ENCODE measurements around the gene C10orf95.
A peak's percentile ranks its signal among the peaks of the same experiment; 100 is the strongest.

The C10orf95 gene

GRCh38 chr10:102450124-102450373, 1.3 kb downstream of the C10orf95 start:
- Histone ChIP-seq H3K4me2 (ENCODE audit: low read length) (peak overlapping the region; percentile 71), H3K79me2 (no peaks in the 10 kb centered on the region), H3K36me3 (ENCODE audit: control insufficient read depth, insufficient read depth, low read length) (no peaks in the 10 kb centered on the region), H3K9ac (peak overlapping the region; percentile 49), H2AFZ (peak overlapping the region; percentile 97), H3K27ac (peak overlapping the region; percentile 97), H3K4me1 (peaks cover 4% of the 10 kb centered on the region), H3K4me3 (ENCODE audit: low read depth, low read length) (peak overlapping the region; percentile 68), H3K27me3 (ENCODE audit: control insufficient read depth, insufficient read depth, low read length) (no peaks in the 10 kb centered on the region), H3K9me3 (ENCODE audit: control insufficient read depth, low read length) (no peaks in the 10 kb centered on the region)
- no peak for TF ChIP-seq CTCF (IDR thresholded peaks at IDR 0.05)

- no peak for TF ChIP-seq CTCF (IDR thresholded peaks at IDR 0.05)
- Histone ChIP-seq H3K36me3 (ENCODE audit: control insufficient read depth, insufficient read depth, low read length) (no peaks in the 10 kb centered on the region), H3K27me3 (ENCODE audit: control insufficient read depth, insufficient read depth, low read length) (no peaks in the 10 kb centered on the region), H3K4me2 (ENCODE audit: low read length) (peak overlapping the region; percentile 71), H3K79me2 (no peaks in the 10 kb centered on the region), H3K27ac (peak overlapping the region; percentile 97), H3K4me1 (peaks cover 4% of the 10 kb centered on the region), H3K9me3 (ENCODE audit: control insufficient read depth, low read length) (no peaks in the 10 kb centered on the region), H3K9ac (peak overlapping the region; percentile 49), H3K4me3 (ENCODE audit: low read depth, low read length) (peak overlapping the region; percentile 68), H2AFZ (peak overlapping the region; percentile 97)
Observed at GRCh38 chr10:102449321-102450123, 1.8 kb downstream of the C10orf95 start.

GRCh38 chr10:102444851-102445250, 6.5 kb downstream of the C10orf95 start:
- Histone ChIP-seq H3K4me3 (ENCODE audit: low read depth, low read length) (no peak overlapping the region), H2AFZ (no peak overlapping the region), H3K9ac (no peak overlapping the region), H3K4me2 (ENCODE audit: low read length) (no peak overlapping the region), H3K27ac (no peak overlapping the region), H3K36me3 (ENCODE audit: control insufficient read depth, insufficient read depth, low read length) (no peaks in the 10 kb centered on the region), H3K27me3 (ENCODE audit: control insufficient read depth, insufficient read depth, low read length) (no peaks in the 10 kb centered on the region), H3K9me3 (ENCODE audit: control insufficient read depth, low read length) (no peaks in the 10 kb centered on the region), H3K79me2 (no peaks in the 10 kb centered on the region), H3K4me1 (no peaks in the 10 kb centered on the region)
- no peak for TF ChIP-seq CTCF (IDR thresholded peaks at IDR 0.05)

- Histone ChIP-seq H3K9me3 (ENCODE audit: control insufficient read depth, low read length) (no peaks in the 10 kb centered on the region), H3K79me2 (no peaks in the 10 kb centered on the region)
Observed at GRCh38 chr10:102438374-102438773, 13.0 kb downstream of the C10orf95 start.

More at GRCh38 chr10:102438374-102438773, 13.0 kb downstream of the C10orf95 start:
- H3K36me3 ChIP-seq (ENCODE audit: control insufficient read depth, insufficient read depth, low read length): no peaks in the 10 kb centered on the region
- H3K4me3 ChIP-seq (ENCODE audit: low read depth, low read length): no peak overlapping the region
- no peak overlapping the region for H2AFZ ChIP-seq
- H3K9ac ChIP-seq: no peak overlapping the region
- no peak overlapping the region for H3K27ac ChIP-seq
- H3K4me2 ChIP-seq (ENCODE audit: low read length): no peak overlapping the region
- no peak for TF ChIP-seq CTCF (IDR thresholded peaks at IDR 0.05)
- no peaks in the 10 kb centered on the region for H3K27me3 ChIP-seq (ENCODE audit: control insufficient read depth, insufficient read depth, low read length)
- H3K4me1 ChIP-seq: no peaks in the 10 kb centered on the region
